Lung (tissue), 12 donors: Measurements from ENCODE around the gene GIT2. TPM values are rescaled to one million over a fixed set of nuclear protein-coding genes. Genes with fewer than 3 reads are reported as not detected.

Source experiments
- ATAC-seq: fragments of 200-7000 bp; cut with Tn5 transposase; one replicate; pipeline ENCODE4 v1.9.1; 2020; ENCODE audit warnings: moderate number of reproducible peaks; ENCODE audit not compliant: insufficient read depth, low FRiP score
- DNase-seq, 3 donors: peaks; one replicate each; pipeline ENCODE4 v3.0.0-alpha.2; 2013 to 2017
- H3K27ac ChIP-seq, 2 donors: one replicate each; pipeline ENCODE4 v1.5.1; 2013; ENCODE audit warnings: mild to moderate bottlenecking in 2 of 2, moderate library complexity in 2 of 2, control low read depth in 1 of 2, inconsistent platforms in 1 of 2, low read depth in 1 of 2, low read length in 1 of 2
- H3K27me3 ChIP-seq, 3 donors: one replicate each; pipeline ENCODE4 v1.5.1; 2013; ENCODE audit warnings: low read length in 2 of 3; ENCODE audit not compliant: control insufficient read depth in 3 of 3, insufficient read depth in 3 of 3
- H3K36me3 ChIP-seq, 4 donors: one replicate each; pipeline ENCODE4 v1.5.1; 2013; ENCODE audit warnings: low read length in 4 of 4, mild to moderate bottlenecking in 1 of 4, moderate library complexity in 1 of 4; ENCODE audit not compliant: control insufficient read depth in 4 of 4, insufficient read depth in 4 of 4
- H3K4me1 ChIP-seq, 5 donors: one replicate each; pipeline ENCODE4 v1.5.1; 2013; ENCODE audit warnings: low read length in 5 of 5, mild to moderate bottlenecking in 2 of 5, moderate library complexity in 1 of 5; ENCODE audit not compliant: control insufficient read depth in 5 of 5, insufficient read depth in 5 of 5
- H3K4me3 ChIP-seq: one replicate; pipeline ENCODE4 v1.5.1; 2013; ENCODE audit warnings: mild to moderate bottlenecking, control low read depth, moderate library complexity
- H3K9ac ChIP-seq, 2 donors: one replicate each; pipeline ENCODE4 v1.5.1; 2013; ENCODE audit warnings: low read length in 2 of 2, control low read depth in 1 of 2; ENCODE audit not compliant: insufficient read depth in 1 of 2
- H3K9me3 ChIP-seq, 4 donors: one replicate each; pipeline ENCODE4 v1.5.1; 2013; ENCODE audit warnings: low read length in 3 of 4, mild to moderate bottlenecking in 1 of 4, moderate library complexity in 1 of 4; ENCODE audit not compliant: control insufficient read depth in 4 of 4, insufficient read depth in 3 of 4
- CTCF ChIP-seq: IDR thresholded peaks from 2 replicates; pipeline ENCODE4 v1.5.1; 2012; ENCODE audit warnings: mild to moderate bottlenecking; ENCODE audit errors: control extremely low read depth, extremely low read depth
- WGBS, 2 donors: extraction: QIAGEN DNeasy Blood & Tissue Kit; methylation state at CpG; one replicate each; pipeline ENCODE4 v1.1.7; 2013; 5-methylcytosine and 5-hydroxymethylcytosine counted together
- polyA plus RNA-seq, 2 donors: library from polyadenylated mRNA; stranded (reverse); fragments of 200-250 nt; gene quantifications; one replicate each; pipeline ENCODE4 v1.2.1, GENCODE V29; 2013
- total RNA-seq, 2 donors: library from RNA; depleted of rRNA in 1 of 2; stranded (reverse); fragments of >200 nt in 1 of 2; gene quantifications; one replicate each; pipeline ENCODE4 v1.2.1, GENCODE V29; 2014 to 2021
- donor health status: control.
- donor health status: control.
- donor health status: Bipolar disorder and iron deficiency.
- donor health status: healthy.
- donor health status: DM: yes; HTN: yes; CAD: no.

Gene GIT2
- total and polyA plus RNA-seq, 4 donors: 13.5 to 75.8 (median 40.1) TPM

GRCh38 chr12:109928058-109928656 is 68.0 kb downstream of the GIT2 start:
- Histone ChIP-seq H3K36me3 (peaks cover 12 to 34% (median 18%) of the 10 kb centered on the region in 4 donors), H3K4me3 (no peak overlapping the region), H3K27me3 (no peaks in the 10 kb centered on the region), H3K9ac (no peak overlapping the region), H3K9me3 (no peaks in the 10 kb centered on the region), H3K27ac (no peak overlapping the region), H3K4me1 (peaks cover 0 to 28% (median 11%) of the 10 kb centered on the region in 5 donors)
- 92 to 95% methylated on average over 12 of the region's 12 CpGs for WGBS, 2 donors
- DNase-seq: no peak
- TF ChIP-seq CTCF: no peak
- no peak for ATAC-seq

- H3K27ac ChIP-seq: no peak overlapping the region
- peaks cover 12 to 35% (median 16%) of the 10 kb centered on the region in 4 donors for H3K36me3 ChIP-seq
- H3K4me3 ChIP-seq: no peak overlapping the region
- WGBS, 2 donors: 78 to 84% methylated on average over 8 of the region's 8 CpGs
- no peaks in the 10 kb centered on the region for H3K27me3 ChIP-seq
- H3K4me1 ChIP-seq: peaks cover 0 to 28% (median 8%) of the 10 kb centered on the region in 5 donors
- DNase-seq: no peak
- no peak for ATAC-seq
- no peak for TF ChIP-seq CTCF
- no peaks in the 10 kb centered on the region for H3K9me3 ChIP-seq
- H3K9ac ChIP-seq: no peak overlapping the region
Observed at GRCh38 chr12:109927622-109928021, 68.5 kb downstream of the GIT2 start.

GRCh38 chr12:109926488-109927210 is 69.5 kb downstream of the GIT2 start:
- 90 to 93% methylated on average over 11 of the region's 11 CpGs for WGBS, 2 donors
- no peaks in the 10 kb centered on the region for H3K9me3 ChIP-seq
- DNase-seq (no peak), ATAC-seq (no peak)
- peaks cover 5 to 32% (median 9%) of the 10 kb centered on the region in 4 donors for H3K36me3 ChIP-seq
- no peak overlapping the region for H3K9ac ChIP-seq
- no peak overlapping the region for H3K27ac ChIP-seq
- H3K4me3 ChIP-seq: no peak overlapping the region
- TF ChIP-seq CTCF: no peak
- peaks cover 0 to 23% (median 2%) of the 10 kb centered on the region in 5 donors for H3K4me1 ChIP-seq
- no peaks in the 10 kb centered on the region for H3K27me3 ChIP-seq
